ENCODE results near the gene RTCA. TPM values are rescaled to one million over a fixed set of nuclear protein-coding genes. Genes with fewer than 3 reads are reported as not detected.
A peak's percentile ranks its signal among the peaks of the same experiment; 100 is the strongest.
"Not testable (repeated sequence)": the region's sequence is repeated elsewhere in the genome, so short reads cannot be mapped to it uniquely, and the experiment has no call there.

RTCA gene
- total RNA-seq, 1 experiment from 2014 or later: 33.6 TPM

- Mint-ChIP-seq H3K36me3 (ENCODE audit: insufficient read depth in 1 of 3, low read depth in 3 of 3) (no peaks in the 10 kb centered on the region; a peak in 1 of 7 replicates), H3K4me1 (peaks cover 4 to 7% of the 10 kb centered on the region in 2 experiments), H3K27ac (peak overlapping the region in 1 of 3 experiments; percentile 7; a peak in 1 of 7 replicates), H3K4me3 (no peak overlapping the region), H3K9me3 (peaks cover 3% of the 10 kb centered on the region in 2 experiments; a peak in 2 of 5 replicates), H3K27me3 (ENCODE audit: low read depth) (no peaks in the 10 kb centered on the region)
- H3K4ac ChIP-seq (ENCODE audit: low read depth, low read length): no peak overlapping the region
- no peak overlapping the region for H3K18ac ChIP-seq (ENCODE audit: insufficient read length, low read depth, low read length)
- no peak overlapping the region for H2BK15ac ChIP-seq (ENCODE audit: low read depth, low read length)
- no peaks in the 10 kb centered on the region for H3K27me3 ChIP-seq (ENCODE audit: insufficient read depth, low read length)
- H2BK120ac ChIP-seq (ENCODE audit: low read depth, low read length, poor library complexity, severe bottlenecking): no peak overlapping the region
- peaks cover 5% of the 10 kb centered on the region; the same call in 1 of the 2 replicates for H3K79me2 ChIP-seq (ENCODE audit: insufficient read depth, low read length)
- no peak for DNase-seq
- no peak overlapping the region for H3K27ac ChIP-seq (ENCODE audit: insufficient read length, low read depth, low read length)
- H4K20me1 ChIP-seq (ENCODE audit: control insufficient read depth, insufficient read depth, insufficient read length): no peaks in the 10 kb centered on the region
- H3K14ac ChIP-seq (ENCODE audit: insufficient read depth, low read length): no peak overlapping the region
- H3K9ac ChIP-seq (ENCODE audit: extremely low read depth, insufficient read length, low read length): no peak overlapping the region
- H3K79me1 ChIP-seq (ENCODE audit: insufficient read depth, low read depth, low read length, poor library complexity, severe bottlenecking): peaks cover 4% of the 10 kb centered on the region
- H2BK5ac ChIP-seq (ENCODE audit: insufficient read length, low read length): no peak overlapping the region
- H2AK5ac ChIP-seq (ENCODE audit: insufficient read length, low read length): no peak overlapping the region
- no peak overlapping the region for H4K91ac ChIP-seq (ENCODE audit: insufficient read length, low read depth, low read length)
- H3K23me2 ChIP-seq (ENCODE audit: insufficient read length, low read depth, low read length, poor library complexity, severe bottlenecking): peaks cover 9% of the 10 kb centered on the region
- H2BK12ac ChIP-seq (ENCODE audit: insufficient read length, low read depth, low read length): no peak overlapping the region
- H4K8ac ChIP-seq (replicated peaks; ENCODE audit: insufficient read length, low read depth, low read length): no peak overlapping the region
- H2BK20ac ChIP-seq (ENCODE audit: low read depth, low read length, poor library complexity, severe bottlenecking): no peak overlapping the region
- peak overlapping the region; percentile 56 for H2AFZ ChIP-seq (ENCODE audit: low read length)
- H3K9me3 ChIP-seq (ENCODE audit: control insufficient read depth, low read depth, low read length): no peaks in the 10 kb centered on the region
- no peak overlapping the region for H3K56ac ChIP-seq (ENCODE audit: insufficient read length, low read depth, low read length)
- TF ChIP-seq CTCF (conservative IDR thresholded peaks at IDR 0.05): no peak
- H3K23ac ChIP-seq (ENCODE audit: insufficient read length, low read depth, low read length): no peak overlapping the region
- H3T11ph ChIP-seq (ENCODE audit: low read length): no peak overlapping the region
- WGBS (ENCODE audit: extremely low coverage, insufficient read length, low lambda C conversion rate): no CpG with 5 or more reads among the region's 10 CpGs
- no peak overlapping the region for H4K5ac ChIP-seq (ENCODE audit: insufficient read length, low read depth, low read length)
- H3K4me1 ChIP-seq (ENCODE audit: insufficient read depth, low read length): no peaks in the 10 kb centered on the region; the same call in 1 of the 2 replicates
- H3K4me2 ChIP-seq (ENCODE audit: insufficient read depth, insufficient read length, low read length): no peak overlapping the region
Measured at GRCh38 chr1:100253552-100253951, 12.5 kb upstream of the RTCA start.

GRCh38 chr1:100256273-100256672, 9.7 kb upstream of the RTCA start:
- not testable (repeated sequence) for H3T11ph ChIP-seq (ENCODE audit: low read length); H2AK5ac ChIP-seq (ENCODE audit: insufficient read length, low read length); H4K8ac ChIP-seq (replicated peaks; ENCODE audit: insufficient read length, low read depth, low read length); H2BK5ac ChIP-seq (ENCODE audit: insufficient read length, low read length); H3K4me1 ChIP-seq (ENCODE audit: insufficient read depth, low read length); H3K79me2 ChIP-seq (ENCODE audit: insufficient read depth, low read length); H3K27me3 ChIP-seq (ENCODE audit: insufficient read depth, low read length); H2BK20ac ChIP-seq (ENCODE audit: low read depth, low read length, poor library complexity, severe bottlenecking); H3K27ac ChIP-seq (ENCODE audit: insufficient read length, low read depth, low read length); H3K4ac ChIP-seq (ENCODE audit: low read depth, low read length); H3K23me2 ChIP-seq (ENCODE audit: insufficient read length, low read depth, low read length, poor library complexity, severe bottlenecking); H3K27ac Mint-ChIP-seq; H3K56ac ChIP-seq (ENCODE audit: insufficient read length, low read depth, low read length); H3K27me3 Mint-ChIP-seq (ENCODE audit: low read depth); H3K9me3 ChIP-seq (ENCODE audit: control insufficient read depth, low read depth, low read length); H3K4me1 Mint-ChIP-seq; H3K36me3 Mint-ChIP-seq (ENCODE audit: insufficient read depth in 1 of 3, low read depth in 3 of 3); H4K20me1 ChIP-seq (ENCODE audit: control insufficient read depth, insufficient read depth, insufficient read length); H2BK120ac ChIP-seq (ENCODE audit: low read depth, low read length, poor library complexity, severe bottlenecking); H3K4me3 Mint-ChIP-seq; H3K4me2 ChIP-seq (ENCODE audit: insufficient read depth, insufficient read length, low read length); H3K18ac ChIP-seq (ENCODE audit: insufficient read length, low read depth, low read length); H2AFZ ChIP-seq (ENCODE audit: low read length); H3K14ac ChIP-seq (ENCODE audit: insufficient read depth, low read length); DNase-seq; H3K23ac ChIP-seq (ENCODE audit: insufficient read length, low read depth, low read length); H3K79me1 ChIP-seq (ENCODE audit: insufficient read depth, low read depth, low read length, poor library complexity, severe bottlenecking); H3K9ac ChIP-seq (ENCODE audit: extremely low read depth, insufficient read length, low read length); H4K5ac ChIP-seq (ENCODE audit: insufficient read length, low read depth, low read length); H2BK12ac ChIP-seq (ENCODE audit: insufficient read length, low read depth, low read length); H4K91ac ChIP-seq (ENCODE audit: insufficient read length, low read depth, low read length); H2BK15ac ChIP-seq (ENCODE audit: low read depth, low read length)
- peaks cover 5 to 20% of the 10 kb centered on the region in 2 experiments for H3K9me3 Mint-ChIP-seq
- no CpG with 5 or more reads among the region's 5 CpGs for WGBS (ENCODE audit: extremely low coverage, insufficient read length, low lambda C conversion rate)
